VCaP (cell line): ENCODE measurements around the gene FANCE.

ENCODE experiments used
- H3K27ac ChIP-seq: fragments of 450-650 bp; 2 replicates; pipeline ENCODE4 v1.5.1; 2017
- TF ChIP-seq, protein P1 (sequence below): fragments of 450-650 bp; conservative IDR thresholded peaks from 2 replicates; pipeline ENCODE4 v1.5.1; 2017; ENCODE audit warnings: mild to moderate bottlenecking, moderate library complexity

The FANCE gene

DNA sequence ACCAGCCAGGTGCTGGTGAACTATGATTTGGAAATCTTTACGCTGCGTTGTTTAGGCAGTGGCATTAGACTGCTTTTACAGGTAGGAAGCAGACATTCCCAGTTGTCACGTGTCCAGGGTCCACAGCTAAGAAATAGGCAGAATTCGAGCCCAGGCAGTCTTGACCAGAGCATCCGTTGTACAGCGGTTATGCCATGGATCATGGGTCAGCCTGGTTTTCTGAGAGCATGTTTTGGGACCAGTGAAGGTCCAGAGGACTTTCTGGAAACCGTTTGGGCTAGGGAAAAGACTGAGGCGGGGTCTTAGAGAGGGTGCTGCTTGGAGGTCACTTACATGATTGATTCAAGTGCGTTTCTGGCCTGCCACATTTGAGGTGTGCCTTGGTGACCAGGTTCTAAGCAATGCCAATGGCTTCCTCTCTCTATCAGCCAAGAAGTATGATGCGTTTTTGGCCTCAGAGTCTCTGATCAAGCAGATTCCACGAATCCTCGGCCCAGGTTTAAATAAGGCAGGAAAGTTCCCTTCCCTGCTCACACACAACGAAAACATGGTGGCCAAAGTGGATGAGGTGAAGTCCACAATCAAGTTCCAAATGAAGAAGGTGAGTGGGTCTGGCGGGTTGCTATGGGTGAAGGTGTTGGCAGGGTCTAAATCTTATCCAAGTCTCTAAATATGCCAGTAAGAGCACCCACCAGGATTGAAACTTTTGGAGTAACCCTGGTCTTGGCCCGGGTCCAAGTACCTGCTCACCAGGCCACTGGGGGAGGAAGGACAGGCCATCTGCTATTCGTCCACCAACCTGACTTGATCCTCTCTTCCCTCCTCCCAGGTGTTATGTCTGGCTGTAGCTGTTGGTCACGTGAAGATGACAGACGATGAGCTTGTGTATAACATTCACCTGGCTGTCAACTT lies 17.9 kb downstream of the FANCE start:
- TF ChIP-seq, protein P1, sequence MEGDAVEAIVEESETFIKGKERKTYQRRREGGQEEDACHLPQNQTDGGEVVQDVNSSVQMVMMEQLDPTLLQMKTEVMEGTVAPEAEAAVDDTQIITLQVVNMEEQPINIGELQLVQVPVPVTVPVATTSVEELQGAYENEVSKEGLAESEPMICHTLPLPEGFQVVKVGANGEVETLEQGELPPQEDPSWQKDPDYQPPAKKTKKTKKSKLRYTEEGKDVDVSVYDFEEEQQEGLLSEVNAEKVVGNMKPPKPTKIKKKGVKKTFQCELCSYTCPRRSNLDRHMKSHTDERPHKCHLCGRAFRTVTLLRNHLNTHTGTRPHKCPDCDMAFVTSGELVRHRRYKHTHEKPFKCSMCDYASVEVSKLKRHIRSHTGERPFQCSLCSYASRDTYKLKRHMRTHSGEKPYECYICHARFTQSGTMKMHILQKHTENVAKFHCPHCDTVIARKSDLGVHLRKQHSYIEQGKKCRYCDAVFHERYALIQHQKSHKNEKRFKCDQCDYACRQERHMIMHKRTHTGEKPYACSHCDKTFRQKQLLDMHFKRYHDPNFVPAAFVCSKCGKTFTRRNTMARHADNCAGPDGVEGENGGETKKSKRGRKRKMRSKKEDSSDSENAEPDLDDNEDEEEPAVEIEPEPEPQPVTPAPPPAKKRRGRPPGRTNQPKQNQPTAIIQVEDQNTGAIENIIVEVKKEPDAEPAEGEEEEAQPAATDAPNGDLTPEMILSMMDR: no peak
- H3K27ac ChIP-seq: peak overlapping the region; percentile 96

DNA sequence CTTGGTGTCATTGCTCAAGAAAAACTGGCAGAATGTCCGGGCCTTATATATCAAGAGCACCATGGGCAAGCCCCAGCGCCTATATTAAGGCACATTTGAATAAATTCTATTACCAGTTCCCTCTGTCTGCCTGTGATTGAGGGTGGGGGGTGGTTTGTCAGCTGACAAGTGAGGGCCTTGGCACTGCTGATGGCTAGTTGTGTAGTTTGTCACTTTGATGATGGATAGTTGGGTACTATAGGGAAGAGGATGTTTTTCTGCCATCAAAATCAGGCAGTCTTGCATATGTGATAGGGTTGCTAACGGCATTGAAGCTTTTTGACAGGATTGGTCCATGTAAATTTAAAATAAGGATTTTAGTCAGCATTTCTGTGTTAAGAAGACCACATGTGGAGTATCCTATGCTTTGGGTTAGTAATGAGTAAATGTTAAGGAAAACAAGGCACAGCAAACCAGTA lies 18.6 kb downstream of the FANCE start:
- H3K27ac ChIP-seq: peak overlapping the region; percentile 96
- TF ChIP-seq, protein P1: no peak

DNA sequence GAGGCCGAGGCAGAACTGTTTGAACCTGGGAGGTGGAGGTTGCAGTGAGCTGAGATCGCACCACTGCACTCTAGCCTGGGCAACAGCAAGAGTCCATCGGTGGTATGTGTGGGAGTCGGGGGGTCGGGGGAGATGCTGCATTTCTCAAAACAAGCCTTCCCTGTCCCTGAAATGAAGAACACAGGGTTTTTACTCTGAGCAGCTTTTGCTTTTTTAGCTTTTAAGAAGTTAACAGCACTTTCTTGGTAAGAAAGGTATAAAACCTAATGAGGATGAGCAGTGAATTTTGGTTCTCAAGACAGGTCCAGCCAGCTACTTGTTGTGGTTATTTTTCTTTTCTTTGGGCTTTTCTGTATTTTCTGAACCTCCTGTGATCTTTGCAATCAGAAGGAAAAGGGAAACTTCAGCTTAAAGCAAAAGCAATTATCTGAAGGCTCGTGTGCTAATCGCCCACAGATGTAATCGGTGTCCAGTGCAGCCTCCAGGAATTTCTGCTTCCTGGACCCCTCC lies 19.8 kb downstream of the FANCE start:
- peak overlapping the region; percentile 96 for H3K27ac ChIP-seq
- TF ChIP-seq, protein P1: no peak

DNA sequence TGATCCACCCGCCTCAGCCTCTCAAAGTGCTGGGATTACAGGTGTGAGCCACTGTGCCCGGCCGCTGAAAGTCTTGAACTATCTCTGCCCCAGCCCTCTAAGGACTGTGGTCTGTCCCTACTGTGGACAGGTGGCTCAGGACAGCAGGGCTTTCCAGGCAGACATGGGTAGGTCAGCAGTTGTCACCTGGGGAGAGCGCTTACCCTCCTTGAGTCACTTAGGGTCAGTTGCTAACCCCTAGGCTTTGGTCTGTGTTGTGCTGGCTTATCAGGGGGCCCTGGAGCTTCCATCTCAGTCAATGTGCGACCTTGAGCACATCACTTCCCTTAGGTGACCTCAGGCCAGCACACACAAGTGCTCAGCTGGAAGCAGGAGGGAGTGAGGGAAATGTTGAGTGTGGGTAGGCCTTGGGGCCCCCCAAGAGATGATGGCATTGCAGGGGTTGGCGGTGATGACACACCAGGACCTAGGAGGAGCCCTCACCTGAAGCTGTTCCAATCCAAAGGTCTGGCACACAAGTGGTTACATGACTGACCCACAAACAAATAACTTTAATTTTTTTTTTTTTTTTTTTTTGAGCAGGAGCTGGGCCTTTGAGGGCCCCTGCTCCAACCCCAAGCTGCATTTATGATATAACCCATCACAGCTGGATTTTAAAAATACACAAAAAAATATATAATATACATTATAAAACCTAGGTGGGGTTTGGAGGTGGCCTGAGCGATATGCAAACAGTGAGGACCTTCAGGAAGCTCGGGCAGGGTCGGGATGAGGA lies 21.1 kb downstream of the FANCE start:
- H3K27ac ChIP-seq: peak overlapping the region; percentile 96
- TF ChIP-seq, protein P1: no peak

DNA sequence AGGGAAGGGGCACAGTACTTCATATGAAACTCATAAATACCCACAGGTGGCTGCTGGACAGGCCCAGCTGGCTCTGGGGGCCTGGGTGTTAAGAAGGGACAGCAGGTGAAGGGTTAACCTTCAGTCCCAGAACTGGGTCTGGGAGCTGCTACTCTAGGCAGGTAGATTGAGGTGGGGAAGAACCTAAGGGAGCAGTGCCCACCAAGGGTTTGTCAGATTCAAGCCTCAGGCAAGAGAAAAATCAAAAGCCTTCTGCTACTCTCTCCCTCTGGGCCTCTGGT lies 21.7 kb downstream of the FANCE start:
- TF ChIP-seq, protein P1: no peak
- no peak overlapping the region for H3K27ac ChIP-seq

DNA sequence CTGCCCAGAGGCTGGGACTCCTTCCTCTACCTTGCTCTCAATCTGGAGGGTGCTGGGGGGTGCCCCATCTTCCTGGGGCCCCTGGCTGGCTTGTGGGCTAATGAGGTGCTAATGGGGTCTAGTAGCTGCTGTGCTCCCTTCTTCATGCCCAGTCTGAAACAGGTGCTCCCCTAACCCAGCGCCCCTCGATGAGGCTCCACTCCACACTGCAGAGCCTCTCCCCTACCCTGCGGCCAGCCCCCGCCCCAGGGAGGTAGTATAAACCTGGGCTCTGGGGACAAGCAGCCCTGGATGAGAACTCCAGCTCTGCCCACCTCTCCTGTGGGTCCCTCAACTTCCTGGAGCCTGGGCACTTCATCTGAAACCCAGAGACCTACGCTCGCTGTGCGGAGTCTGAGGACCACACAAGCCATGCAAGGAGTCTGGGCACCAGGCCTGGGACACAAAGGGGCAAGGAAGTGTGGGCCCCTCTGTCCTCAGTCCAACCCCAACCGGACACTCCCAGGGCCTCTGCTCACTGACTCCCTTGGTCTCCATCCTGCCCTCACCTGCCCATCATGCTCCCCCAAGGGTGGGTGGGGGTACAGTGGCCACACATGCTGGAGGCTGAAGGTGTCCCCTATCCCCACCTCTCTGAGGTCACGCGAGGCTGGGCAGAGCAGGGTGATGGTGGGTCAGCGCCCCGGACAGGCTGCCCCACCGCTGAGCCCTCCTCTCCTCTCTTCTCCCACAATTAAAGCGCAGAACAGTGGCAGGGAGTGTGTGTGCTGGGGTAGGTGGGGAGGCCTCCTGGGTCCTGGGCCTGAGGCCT lies 22.2 kb downstream of the FANCE start:
- H3K27ac ChIP-seq: no peak overlapping the region
- TF ChIP-seq, protein P1: no peak
